DND-41 (cell line): ENCODE measurements around the gene SLC25A27.

ENCODE experiments used
- EZH2 ChIP-seq: IDR thresholded peaks from 3 replicates; pipeline ENCODE4 v1.6.1; 2012; ENCODE audit warnings: borderline replicate concordance, low read depth, mild to moderate bottlenecking, moderate library complexity, low read length, inconsistent platforms; ENCODE audit not compliant: severe bottlenecking
- TF ChIP-seq, protein P1 (sequence below): IDR thresholded peaks from 2 replicates; pipeline ENCODE4 v1.5.1; 2012; ENCODE audit warnings: borderline replicate concordance, low read length, moderate library complexity, mild to moderate bottlenecking; ENCODE audit not compliant: poor library complexity, severe bottlenecking; ENCODE audit errors: extremely low read depth

DNA sequence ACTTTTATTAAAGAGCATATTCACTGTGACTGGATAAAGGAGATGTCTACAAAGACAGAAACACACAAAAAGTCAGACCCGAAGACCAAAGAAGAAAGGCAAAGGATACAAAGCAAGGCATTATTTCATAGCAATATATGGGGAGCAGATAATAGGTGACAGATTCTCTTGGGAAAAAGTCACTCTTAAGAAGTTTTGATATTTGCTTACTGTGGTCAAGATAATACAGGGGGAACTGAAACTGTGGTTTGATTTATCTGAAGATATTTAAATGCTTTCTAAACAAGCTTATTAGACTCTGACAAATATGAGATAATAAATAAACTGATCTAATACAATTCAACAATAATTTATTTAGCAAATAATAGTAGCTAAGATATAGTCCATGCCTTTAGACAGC lies 14.8 kb upstream of the SLC25A27 start:
- TF ChIP-seq, protein P1, sequence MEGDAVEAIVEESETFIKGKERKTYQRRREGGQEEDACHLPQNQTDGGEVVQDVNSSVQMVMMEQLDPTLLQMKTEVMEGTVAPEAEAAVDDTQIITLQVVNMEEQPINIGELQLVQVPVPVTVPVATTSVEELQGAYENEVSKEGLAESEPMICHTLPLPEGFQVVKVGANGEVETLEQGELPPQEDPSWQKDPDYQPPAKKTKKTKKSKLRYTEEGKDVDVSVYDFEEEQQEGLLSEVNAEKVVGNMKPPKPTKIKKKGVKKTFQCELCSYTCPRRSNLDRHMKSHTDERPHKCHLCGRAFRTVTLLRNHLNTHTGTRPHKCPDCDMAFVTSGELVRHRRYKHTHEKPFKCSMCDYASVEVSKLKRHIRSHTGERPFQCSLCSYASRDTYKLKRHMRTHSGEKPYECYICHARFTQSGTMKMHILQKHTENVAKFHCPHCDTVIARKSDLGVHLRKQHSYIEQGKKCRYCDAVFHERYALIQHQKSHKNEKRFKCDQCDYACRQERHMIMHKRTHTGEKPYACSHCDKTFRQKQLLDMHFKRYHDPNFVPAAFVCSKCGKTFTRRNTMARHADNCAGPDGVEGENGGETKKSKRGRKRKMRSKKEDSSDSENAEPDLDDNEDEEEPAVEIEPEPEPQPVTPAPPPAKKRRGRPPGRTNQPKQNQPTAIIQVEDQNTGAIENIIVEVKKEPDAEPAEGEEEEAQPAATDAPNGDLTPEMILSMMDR: no peak
- TF ChIP-seq EZH2: no peak
